IPS-15b (cell line): Measurements from ENCODE around the gene EZH1.

ENCODE experiments used
- H3K27me3 ChIP-seq: one replicate; pipeline ENCODE4 v1.6.1; 2013; ENCODE audit warnings: low read length; ENCODE audit not compliant: control insufficient read depth, insufficient read depth
- H3K36me3 ChIP-seq: one replicate; pipeline ENCODE4 v1.6.1; 2013; ENCODE audit warnings: low read length; ENCODE audit not compliant: control insufficient read depth, insufficient read depth
- H3K4me1 ChIP-seq: one replicate; pipeline ENCODE4 v1.6.1; 2013; ENCODE audit warnings: mild to moderate bottlenecking, low read length; ENCODE audit not compliant: control insufficient read depth, insufficient read depth
- H3K4me3 ChIP-seq: one replicate; pipeline ENCODE4 v1.5.1; 2013; ENCODE audit warnings: low read depth, low read length
- H3K9ac ChIP-seq: one replicate; pipeline ENCODE4 v1.6.1; 2013; ENCODE audit warnings: low read depth, mild to moderate bottlenecking, low read length
- H3K9me3 ChIP-seq: one replicate; pipeline ENCODE4 v1.6.1; 2013; ENCODE audit warnings: mild to moderate bottlenecking, low read length; ENCODE audit not compliant: control insufficient read depth, insufficient read depth

EZH1 gene

GRCh38 chr17:42653179-42654124 lies 91.4 kb downstream of the EZH1 start:
- H3K4me3 ChIP-seq: peak overlapping the region; percentile 45
- peak overlapping the region; percentile 65 for H3K9ac ChIP-seq
- no peaks in the 10 kb centered on the region for H3K36me3 ChIP-seq
- no peaks in the 10 kb centered on the region for H3K27me3 ChIP-seq
- no peaks in the 10 kb centered on the region for H3K9me3 ChIP-seq
- no peaks in the 10 kb centered on the region for H3K4me1 ChIP-seq

- Histone ChIP-seq H3K9me3 (no peaks in the 10 kb centered on the region), H3K27me3 (no peaks in the 10 kb centered on the region), H3K36me3 (no peaks in the 10 kb centered on the region), H3K4me1 (no peaks in the 10 kb centered on the region), H3K4me3 (no peak overlapping the region), H3K9ac (no peak overlapping the region)
Observed at GRCh38 chr17:42651392-42651791, 93.4 kb downstream of the EZH1 start.
